ENCODE data around the gene FAAP20. TPM values are rescaled to one million over a fixed set of nuclear protein-coding genes. Genes with fewer than 3 reads are reported as not detected.

FAAP20 gene
- total and polyA plus RNA-seq, 2 donors (not counting 3 experiments of a cell fraction or from before 2014, with no cell fraction given) = 31.5 to 62.6 TPM

GRCh38 chr1:2192031-2192995 is 2.3 kb downstream of the FAAP20 start:
- Histone ChIP-seq H3K27me3 (ENCODE audit: control insufficient read depth in 2 of 2, insufficient read depth in 2 of 2, low read length in 2 of 2) (no peaks in the 10 kb centered on the region), H3K4me1 (ENCODE audit: control insufficient read depth, extremely low read depth, insufficient read depth, low read length) (peaks cover 18% of the 10 kb centered on the region), H2AFZ (ENCODE audit: low read depth, low read length) (no peak overlapping the region), H3K9me3 (replicated peaks; ENCODE audit: control insufficient read depth, insufficient read depth, low read length) (no peaks in the 10 kb centered on the region), H4K20me1 (replicated peaks; ENCODE audit: control insufficient read depth, extremely low read depth, insufficient read depth, low read length) (no peaks in the 10 kb centered on the region), H3K9me1 (replicated peaks; ENCODE audit: control insufficient read depth, extremely low read depth, insufficient read depth, low read length) (no peaks in the 10 kb centered on the region), H3K79me2 (ENCODE audit: control insufficient read depth, insufficient read depth, low read length) (peaks cover 13% of the 10 kb centered on the region), H3K4me3 (replicated peaks in 1 of 3; ENCODE audit: insufficient read depth in 1 of 3, low read depth in 1 of 3, low read length in 3 of 3) (no peak overlapping the region), H3K36me3 (ENCODE audit: control insufficient read depth in 2 of 2, extremely low read depth in 1 of 2, insufficient read depth in 2 of 2, low read length in 2 of 2) (no peaks in the 10 kb centered on the region), H3K4me2 (ENCODE audit: insufficient read depth, low read length) (peak overlapping the region; percentile 20), H3K27ac (ENCODE audit: insufficient read depth, low read depth, low read length) (no peak overlapping the region), H3K9ac (replicated peaks; ENCODE audit: extremely low read depth, insufficient read depth, low read length) (no peak overlapping the region)
- TF ChIP-seq EZH2 (IDR thresholded peaks at IDR 0.05; ENCODE audit: borderline replicate concordance, low read depth, low read length, severe bottlenecking) = no peak
- TF ChIP-seq, protein P1, sequence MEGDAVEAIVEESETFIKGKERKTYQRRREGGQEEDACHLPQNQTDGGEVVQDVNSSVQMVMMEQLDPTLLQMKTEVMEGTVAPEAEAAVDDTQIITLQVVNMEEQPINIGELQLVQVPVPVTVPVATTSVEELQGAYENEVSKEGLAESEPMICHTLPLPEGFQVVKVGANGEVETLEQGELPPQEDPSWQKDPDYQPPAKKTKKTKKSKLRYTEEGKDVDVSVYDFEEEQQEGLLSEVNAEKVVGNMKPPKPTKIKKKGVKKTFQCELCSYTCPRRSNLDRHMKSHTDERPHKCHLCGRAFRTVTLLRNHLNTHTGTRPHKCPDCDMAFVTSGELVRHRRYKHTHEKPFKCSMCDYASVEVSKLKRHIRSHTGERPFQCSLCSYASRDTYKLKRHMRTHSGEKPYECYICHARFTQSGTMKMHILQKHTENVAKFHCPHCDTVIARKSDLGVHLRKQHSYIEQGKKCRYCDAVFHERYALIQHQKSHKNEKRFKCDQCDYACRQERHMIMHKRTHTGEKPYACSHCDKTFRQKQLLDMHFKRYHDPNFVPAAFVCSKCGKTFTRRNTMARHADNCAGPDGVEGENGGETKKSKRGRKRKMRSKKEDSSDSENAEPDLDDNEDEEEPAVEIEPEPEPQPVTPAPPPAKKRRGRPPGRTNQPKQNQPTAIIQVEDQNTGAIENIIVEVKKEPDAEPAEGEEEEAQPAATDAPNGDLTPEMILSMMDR (IDR thresholded peaks at IDR 0.05; ENCODE audit: extremely low read depth in 1 of 2, insufficient read depth in 1 of 2, low read depth in 1 of 2, low read length in 2 of 2) = no peak
- no peak for TF ChIP-seq MYC (IDR thresholded peaks at IDR 0.05; ENCODE audit: low read depth, low read length)
- no peak for TF ChIP-seq FOS (IDR thresholded peaks at IDR 0.05; ENCODE audit: borderline replicate concordance, insufficient read depth, low read length)
- no peak for TF ChIP-seq POLR2A (IDR thresholded peaks at IDR 0.05; ENCODE audit: low read depth, low read length)
- no peak for TF ChIP-seq GATA2 (IDR thresholded peaks at IDR 0.05; ENCODE audit: insufficient read depth, insufficient read length, low read depth, low read length)
- TF ChIP-seq MAX (IDR thresholded peaks at IDR 0.05; ENCODE audit: insufficient read depth, insufficient read length) = no peak
- TF ChIP-seq POLR2AphosphoS5 (IDR thresholded peaks at IDR 0.05; ENCODE audit: insufficient read depth, low read depth, low read length) = no peak
- no peak for TF ChIP-seq JUN (IDR thresholded peaks at IDR 0.05; ENCODE audit: borderline replicate concordance, insufficient read depth, insufficient read length, low read depth)
- dilution Hi-C loops (cut with MboI; ENCODE audit: extremely low pct_ligation_motif_present, low sequenced_read_pairs) (loop anchor here (10.0 kb wide), 1 partner anchor 182 kb away; no protein-coding TSS in a partner anchor), intact Hi-C loops (cut with micrococcal nuclease) (loop anchor here (10.0 kb wide), 1 partner anchor 1232 kb away; no protein-coding TSS in a partner anchor)
- POLR2A ChIA-PET = no interaction called here
- no peak for DNase-seq (ENCODE audit: low read depth, low spot score)
- peak; percentile 4 for FAIRE-seq
- BruUV-seq (replicated peaks) = no TSS peak
- CTCF ChIA-PET = interaction anchor here (0.9 to 2.1 kb wide), 4 partner anchors 11 to 189 kb away, joined by 3 to 24 read pairs (median 4); no protein-coding TSS in a partner anchor
